Right atrium auricular region (tissue), 2 donors: ENCODE data around the gene COL16A1. TPM values are rescaled to one million over a fixed set of nuclear protein-coding genes. Genes with fewer than 3 reads are reported as not detected.

Experiments used
- DNase-seq: peaks from one replicate; pipeline ENCODE4 v3.0.0-alpha.2; 2019; ENCODE audit warnings: low spot score
- H3K27ac ChIP-seq, 2 donors: fragments of 200-600 bp; sonication (generic); 1 replicate in 1 of 2; 2 replicates in 1 of 2; pipeline ENCODE4 v1.5.1; 2016 to 2019
- H3K27me3 ChIP-seq, 2 donors: fragments of 200-600 bp; sonication (generic); one replicate each; pipeline versions ENCODE4 v1.5.1 to v1.6.0; 2017 to 2019
- H3K36me3 ChIP-seq: fragments of 200-600 bp; sonication (generic); one replicate; pipeline ENCODE4 v1.5.1; 2016
- H3K4me1 ChIP-seq, 2 donors: fragments of 200-600 bp; sonication (generic); one replicate each; pipeline versions ENCODE4 v1.5.1 to v1.6.0; 2017 to 2019
- H3K4me3 ChIP-seq, 2 donors: fragments of 200-600 bp; sonication (generic); 1 replicate in 1 of 2; 2 replicates in 1 of 2; pipeline ENCODE4 v1.5.1; 2017 to 2019; ENCODE audit warnings: mild to moderate bottlenecking in 1 of 2, moderate library complexity in 1 of 2
- H3K9me3 ChIP-seq, 2 donors: fragments of 200-600 bp; sonication (generic); one replicate each; pipeline ENCODE4 v1.5.1; 2019
- CTCF ChIP-seq, 2 donors: fragments of 200-600 bp; sonication (generic); IDR thresholded peaks; one replicate each; pipeline ENCODE4 v1.5.1; 2019; ENCODE audit warnings: antibody characterized with exemption in 2 of 2
- total RNA-seq, 2 donors: library from RNA; depleted of rRNA; stranded (reverse); fragments of >200 nt; gene quantifications; one replicate each; pipeline ENCODE4 v1.1.0, GENCODE V29; 2016

The COL16A1 gene
- total RNA-seq, 2 donors from 2014 or later = 31.2 to 34.4 TPM

DNA sequence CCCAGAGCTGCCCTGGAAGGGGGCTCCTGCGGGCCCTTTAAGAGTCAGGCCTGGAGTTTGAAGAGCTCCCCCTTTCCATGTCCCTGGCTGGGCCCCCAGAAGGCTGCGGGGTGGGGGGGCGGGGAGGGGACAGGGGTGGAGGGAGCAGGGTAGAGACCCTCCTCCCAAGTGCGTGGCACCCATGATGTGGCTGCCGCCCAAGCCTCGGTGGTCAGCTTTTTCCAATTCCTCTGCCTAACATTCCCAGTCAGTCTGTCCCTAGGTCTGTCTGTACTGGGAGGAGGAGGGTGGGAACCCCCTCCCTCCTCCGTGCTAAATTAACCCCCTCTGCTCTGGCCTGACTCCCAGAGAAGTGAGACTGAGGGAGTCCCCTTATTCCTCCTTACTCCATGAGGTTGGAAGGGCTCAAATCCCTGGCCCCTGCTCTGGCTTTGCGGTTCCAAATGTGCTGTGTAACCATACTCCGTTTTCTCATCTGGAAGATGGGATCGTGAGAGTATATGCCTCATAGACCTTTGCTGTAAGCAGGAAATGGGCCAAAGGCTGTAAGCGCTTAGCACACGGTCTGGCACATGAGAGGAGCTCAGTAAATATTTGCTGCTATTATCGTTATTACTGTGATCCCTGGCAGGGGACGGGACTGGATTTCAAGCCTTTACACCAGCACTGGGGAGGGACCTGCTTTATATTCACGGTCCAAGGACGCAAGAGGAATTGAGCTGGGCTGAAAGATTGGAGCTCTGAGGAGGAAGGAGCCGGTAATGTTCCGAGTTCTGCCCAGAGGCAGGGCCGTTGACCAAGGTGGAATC, 658 bp upstream of the COL16A1 start:
- no peaks in the 10 kb centered on the region for H3K9me3 ChIP-seq
- H3K27ac ChIP-seq = peak overlapping the region; percentile 76 to 83
- H3K27me3 ChIP-seq = no peaks in the 10 kb centered on the region
- DNase-seq = peak; percentile 73
- no peak for TF ChIP-seq CTCF (IDR thresholded peaks at IDR 0.05)
- peaks cover 0 to 64% of the 10 kb centered on the region in 2 donors for H3K4me1 ChIP-seq
- H3K36me3 ChIP-seq = no peaks in the 10 kb centered on the region
- peak overlapping the region; percentile 42 to 53 for H3K4me3 ChIP-seq

DNA sequence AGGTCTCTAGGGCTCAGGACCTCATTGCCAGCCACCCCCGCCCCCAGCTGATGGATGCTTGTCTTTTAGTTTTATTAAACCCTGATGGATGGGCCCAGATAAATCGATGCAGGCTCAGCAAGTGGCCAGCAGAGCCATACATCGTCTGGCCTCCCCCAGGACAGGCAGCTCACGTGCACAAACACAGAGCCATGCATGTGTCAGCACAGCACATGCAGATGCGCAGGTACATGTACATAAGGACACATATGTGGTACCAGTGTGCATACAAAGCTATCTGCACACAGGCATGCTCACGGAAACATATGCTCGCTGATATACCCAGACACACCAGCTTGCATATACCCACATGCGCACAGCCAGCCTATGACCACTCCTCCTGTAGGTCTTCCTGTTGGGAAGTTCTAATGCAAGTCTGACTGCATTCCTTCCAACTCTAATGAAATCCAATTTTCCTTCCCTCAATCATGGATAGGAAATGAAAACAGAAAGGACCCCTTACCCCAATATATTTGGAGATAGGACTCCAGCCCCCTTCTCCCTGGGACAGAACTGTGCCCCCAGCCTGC, 897 bp downstream of the COL16A1 start:
- Histone ChIP-seq H3K27ac (peak overlapping the region; percentile 76 to 83), H3K27me3 (no peaks in the 10 kb centered on the region), H3K4me1 (peaks cover 0 to 69% of the 10 kb centered on the region in 2 donors), H3K9me3 (no peaks in the 10 kb centered on the region), H3K4me3 (peak overlapping the region in 1 of 2 donors; percentile 53), H3K36me3 (peaks cover 3% of the 10 kb centered on the region)
- TF ChIP-seq CTCF (IDR thresholded peaks at IDR 0.05) = no peak
- no peak for DNase-seq

- Histone ChIP-seq H3K27ac (peak overlapping the region; percentile 76 to 83), H3K27me3 (no peaks in the 10 kb centered on the region), H3K4me1 (peaks cover 0 to 65% of the 10 kb centered on the region in 2 donors), H3K36me3 (peaks cover 8% of the 10 kb centered on the region), H3K4me3 (no peak overlapping the region), H3K9me3 (no peaks in the 10 kb centered on the region)
- TF ChIP-seq CTCF (IDR thresholded peaks at IDR 0.05) = no peak
- peak; percentile 99 for DNase-seq
Measured at GRCh38 chr1:31701091-31701736, 2.6 kb downstream of the COL16A1 start.

DNA sequence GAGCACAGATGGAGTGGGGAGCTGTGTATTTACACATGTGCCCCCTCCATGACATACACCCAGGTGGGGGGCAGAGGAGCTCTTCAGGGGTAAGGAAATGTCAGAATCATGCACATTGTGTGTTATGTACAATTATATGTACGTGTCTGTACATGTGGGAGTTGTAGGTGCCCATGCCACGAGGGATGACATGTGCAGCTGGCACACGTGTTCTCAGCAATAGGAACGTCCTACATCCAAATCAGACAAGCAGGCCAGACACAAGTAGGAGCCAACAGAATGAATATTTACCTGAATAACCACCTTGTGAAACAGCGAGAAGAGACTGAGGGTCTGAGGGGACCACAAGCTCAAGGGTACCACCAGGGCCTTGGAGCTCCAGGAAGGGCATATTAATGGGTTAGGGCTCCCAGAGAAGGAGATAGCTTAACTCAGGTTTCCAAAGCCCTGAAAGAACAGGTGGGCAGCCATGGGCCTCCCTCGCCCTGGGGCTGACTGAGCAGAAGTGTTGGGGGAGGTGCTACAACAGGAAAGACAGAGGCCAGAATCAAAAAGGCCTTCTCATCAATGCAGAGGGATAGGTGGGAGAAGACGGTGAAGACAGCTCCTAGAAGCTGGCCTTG, 3.2 kb downstream of the COL16A1 start:
- Histone ChIP-seq H3K36me3 (peaks cover 8% of the 10 kb centered on the region), H3K4me1 (peaks cover 0 to 69% of the 10 kb centered on the region in 2 donors), H3K27ac (peak overlapping the region; percentile 76 to 83), H3K9me3 (no peaks in the 10 kb centered on the region), H3K27me3 (no peaks in the 10 kb centered on the region), H3K4me3 (no peak overlapping the region)
- TF ChIP-seq CTCF (IDR thresholded peaks at IDR 0.05) = no peak
- no peak for DNase-seq

GRCh38 chr1:31699341-31699891, 4.4 kb downstream of the COL16A1 start:
- Histone ChIP-seq H3K4me1 (peaks cover 0 to 62% of the 10 kb centered on the region in 2 donors), H3K27ac (no peak overlapping the region), H3K36me3 (peaks cover 8% of the 10 kb centered on the region), H3K9me3 (no peaks in the 10 kb centered on the region), H3K27me3 (no peaks in the 10 kb centered on the region), H3K4me3 (no peak overlapping the region)
- TF ChIP-seq CTCF (IDR thresholded peaks at IDR 0.05) = no peak
- no peak for DNase-seq
